Esophagus muscularis mucosa (tissue), 4 donors: ENCODE measurements around the gene BCAS1. TPM values are rescaled to one million over a fixed set of nuclear protein-coding genes. Genes with fewer than 3 reads are reported as not detected.

Experiments used
- DNase-seq: peaks from one replicate; pipeline ENCODE4 v3.0.0-alpha.2; 2017; ENCODE audit errors: extremely low spot score
- H3K27ac ChIP-seq, 4 donors: fragments of 200-600 bp; sonication (generic); replicated peaks in 1 of 4; 1 replicate in 3 of 4; 2 replicates in 1 of 4; pipeline ENCODE4 v1.5.1; 2016 to 2019; ENCODE audit warnings: mild to moderate bottlenecking in 1 of 4
- H3K27me3 ChIP-seq, 4 donors: fragments of 200-600 bp; sonication (generic); one replicate each; pipeline versions ENCODE4 v1.5.1 to v1.6.0; 2016 to 2019
- H3K36me3 ChIP-seq, 4 donors: fragments of 200-600 bp; sonication (generic); one replicate each; pipeline ENCODE4 v1.5.1; 2016 to 2019
- H3K4me1 ChIP-seq, 4 donors: fragments of 200-600 bp; sonication (generic); one replicate each; pipeline ENCODE4 v1.5.1; 2016 to 2019
- H3K4me3 ChIP-seq, 4 donors: fragments of 200-600 bp; sonication (generic); 1 replicate in 2 of 4; 2 replicates in 2 of 4; pipeline ENCODE4 v1.5.1; 2016 to 2019; ENCODE audit warnings: mild to moderate bottlenecking in 4 of 4, moderate library complexity in 1 of 4
- H3K9me3 ChIP-seq, 4 donors: fragments of 200-600 bp; sonication (generic); 1 replicate in 3 of 4; 2 replicates in 1 of 4; pipeline ENCODE4 v1.5.1; 2016 to 2019
- EP300 ChIP-seq: sonication (generic); formaldehyde crosslinking; IDR thresholded peaks from one replicate; pipeline ENCODE4 v1.6.1; 2017; ENCODE audit warnings: antibody characterized with exemption
- POLR2A ChIP-seq: fragments of 450-650 bp; IDR thresholded peaks from one replicate; pipeline ENCODE4 v1.6.1; 2017; ENCODE audit warnings: antibody characterized with exemption, moderate library complexity, mild to moderate bottlenecking, low read depth
- POLR2AphosphoS5 ChIP-seq, 2 donors: sonication (generic); formaldehyde crosslinking; IDR thresholded peaks; one replicate each; pipeline ENCODE4 v1.6.1; 2017; ENCODE audit warnings: antibody characterized with exemption in 2 of 2
- WGBS: methylation state at CpG from one replicate; pipeline ENCODE4 v1.1.5; 2018; 5-methylcytosine and 5-hydroxymethylcytosine counted together
- intact Hi-C: fragments of 100-400 bp; cut with DNase I; formaldehyde crosslinking; loops from one replicate; pipeline ENCODE4 v1.15.1; 2023
- total RNA-seq, 4 donors: library from RNA; depleted of rRNA; stranded (reverse); fragments of >200 nt; gene quantifications; one replicate each; pipeline versions ENCODE4 v1.1.0 to v1.2.1, GENCODE V29; 2016
- TF ChIP-seq, protein P1 (sequence below), 3 experiments: fragments of 200-600 bp in 2 of 3; fragments of 450-650 bp in 1 of 3; sonication (generic) in 2 of 3; IDR thresholded peaks; one replicate each; pipeline ENCODE4 v1.5.1; 2017 to 2019; ENCODE audit warnings: antibody characterized with exemption in 3 of 3, mild to moderate bottlenecking in 2 of 3, moderate library complexity in 1 of 3

Gene BCAS1
- total RNA-seq, 4 donors from 2014 or later, result 0.13 to 0.46 TPM; not detected in 2

DNA sequence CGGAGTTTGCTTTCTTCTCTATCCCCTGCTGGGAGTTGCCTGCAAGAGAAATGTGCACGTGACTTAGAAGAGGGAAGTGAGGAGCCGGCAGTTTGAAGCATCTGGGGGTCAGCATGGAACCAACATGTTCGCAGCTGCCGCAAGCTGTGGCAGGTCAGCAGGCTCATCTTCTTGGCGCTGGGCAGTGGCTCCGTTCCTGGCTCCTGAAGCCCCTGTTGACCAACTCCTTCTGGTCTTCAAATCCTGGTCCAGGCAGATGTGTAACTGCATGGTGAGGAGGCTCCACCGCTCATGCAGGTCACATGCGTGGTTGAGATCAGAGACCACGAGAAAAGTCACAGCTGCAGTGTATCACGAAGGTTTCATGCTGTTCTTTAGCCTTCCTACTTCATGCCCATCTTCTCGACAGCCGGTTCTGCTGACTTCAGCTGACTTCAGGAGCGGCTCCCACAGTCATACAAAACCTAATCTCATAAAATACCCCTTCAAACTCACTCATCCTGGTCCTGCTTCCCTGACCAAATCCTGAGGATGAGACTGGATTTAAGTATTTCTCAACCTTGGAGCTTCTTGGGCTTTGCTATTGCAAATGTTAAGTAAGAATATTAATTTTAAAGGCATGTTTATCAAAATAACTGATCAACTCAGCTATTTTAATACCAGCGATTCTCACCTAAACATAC is 44.9 kb upstream of the BCAS1 start:
- no peaks in the 10 kb centered on the region for H3K9me3 ChIP-seq
- no peaks in the 10 kb centered on the region for H3K4me1 ChIP-seq
- H3K27ac ChIP-seq, result no peak overlapping the region
- H3K4me3 ChIP-seq, result no peak overlapping the region
- H3K36me3 ChIP-seq, result no peaks in the 10 kb centered on the region
- 71% methylated on average over 15 of the region's 15 CpGs for WGBS
- TF ChIP-seq EP300 (no peak), POLR2AphosphoS5 (IDR thresholded peaks at IDR 0.05) (no peak), POLR2A (no peak)
- TF ChIP-seq, protein P1, sequence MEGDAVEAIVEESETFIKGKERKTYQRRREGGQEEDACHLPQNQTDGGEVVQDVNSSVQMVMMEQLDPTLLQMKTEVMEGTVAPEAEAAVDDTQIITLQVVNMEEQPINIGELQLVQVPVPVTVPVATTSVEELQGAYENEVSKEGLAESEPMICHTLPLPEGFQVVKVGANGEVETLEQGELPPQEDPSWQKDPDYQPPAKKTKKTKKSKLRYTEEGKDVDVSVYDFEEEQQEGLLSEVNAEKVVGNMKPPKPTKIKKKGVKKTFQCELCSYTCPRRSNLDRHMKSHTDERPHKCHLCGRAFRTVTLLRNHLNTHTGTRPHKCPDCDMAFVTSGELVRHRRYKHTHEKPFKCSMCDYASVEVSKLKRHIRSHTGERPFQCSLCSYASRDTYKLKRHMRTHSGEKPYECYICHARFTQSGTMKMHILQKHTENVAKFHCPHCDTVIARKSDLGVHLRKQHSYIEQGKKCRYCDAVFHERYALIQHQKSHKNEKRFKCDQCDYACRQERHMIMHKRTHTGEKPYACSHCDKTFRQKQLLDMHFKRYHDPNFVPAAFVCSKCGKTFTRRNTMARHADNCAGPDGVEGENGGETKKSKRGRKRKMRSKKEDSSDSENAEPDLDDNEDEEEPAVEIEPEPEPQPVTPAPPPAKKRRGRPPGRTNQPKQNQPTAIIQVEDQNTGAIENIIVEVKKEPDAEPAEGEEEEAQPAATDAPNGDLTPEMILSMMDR (IDR thresholded peaks at IDR 0.05), result no peak
- DNase-seq, result no peak
- intact Hi-C loops, result no loop called here
- no peaks in the 10 kb centered on the region for H3K27me3 ChIP-seq

DNA sequence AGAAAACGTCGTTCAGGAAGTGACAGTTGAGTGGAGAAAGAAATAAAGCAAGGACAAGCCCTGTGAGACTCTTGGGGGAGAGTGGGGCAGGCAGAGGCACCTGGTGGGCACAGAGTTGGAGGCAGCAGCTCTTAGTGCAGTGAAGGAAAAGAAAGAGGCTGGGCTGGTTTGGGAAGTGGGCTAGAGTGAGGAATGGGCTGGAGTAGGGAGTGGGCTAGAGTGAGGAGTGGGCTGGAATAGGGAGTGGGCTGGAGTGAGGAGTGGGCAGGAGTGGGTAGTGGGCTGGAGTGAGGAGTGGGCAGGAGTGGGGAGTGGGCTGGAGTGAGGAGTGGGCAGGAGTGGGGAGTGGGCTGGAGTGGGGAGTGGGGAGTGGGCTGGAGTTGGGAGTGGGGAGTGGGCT is 43.7 kb upstream of the BCAS1 start:
- Histone ChIP-seq H3K4me1 (no peaks in the 10 kb centered on the region), H3K27me3 (no peaks in the 10 kb centered on the region), H3K4me3 (no peak overlapping the region), H3K36me3 (no peaks in the 10 kb centered on the region), H3K9me3 (no peaks in the 10 kb centered on the region), H3K27ac (no peak overlapping the region)
- no peak for DNase-seq
- WGBS, result 68% methylated on average over 2 of the region's 2 CpGs
- intact Hi-C loops, result no loop called here
- no peak for TF ChIP-seq POLR2AphosphoS5 (IDR thresholded peaks at IDR 0.05)
- TF ChIP-seq EP300, result no peak
- TF ChIP-seq, protein P1 (IDR thresholded peaks at IDR 0.05), result no peak
- no peak for TF ChIP-seq POLR2A

DNA sequence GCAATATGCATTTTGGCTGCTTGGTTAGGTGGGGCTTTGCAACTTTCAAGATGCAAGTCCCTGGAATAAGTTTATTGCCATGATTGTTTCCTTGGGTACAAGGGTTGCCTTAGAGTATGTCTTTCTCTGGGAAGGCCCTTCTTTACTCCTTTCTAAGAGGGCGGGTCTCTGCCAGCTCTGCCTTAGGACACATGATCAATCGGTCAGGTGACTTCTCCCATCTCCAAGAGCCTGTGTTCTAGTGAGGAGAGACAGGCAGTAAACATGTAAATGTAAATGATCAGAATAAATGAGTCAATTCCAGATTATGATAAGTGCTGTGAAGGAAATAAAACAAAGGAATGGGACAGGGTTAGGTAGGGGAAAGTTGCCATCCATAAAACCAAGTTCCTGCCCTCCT is 43.2 kb upstream of the BCAS1 start:
- intact Hi-C loops, result no loop called here
- Histone ChIP-seq H3K4me3 (no peak overlapping the region), H3K36me3 (no peaks in the 10 kb centered on the region), H3K27ac (no peak overlapping the region), H3K9me3 (no peaks in the 10 kb centered on the region), H3K27me3 (no peaks in the 10 kb centered on the region), H3K4me1 (no peaks in the 10 kb centered on the region)
- no peak for DNase-seq
- TF ChIP-seq, protein P1 (IDR thresholded peaks at IDR 0.05), result no peak
- no peak for TF ChIP-seq POLR2A
- no peak for TF ChIP-seq POLR2AphosphoS5 (IDR thresholded peaks at IDR 0.05)
- 90% methylated on average over 2 of the region's 2 CpGs for WGBS

DNA sequence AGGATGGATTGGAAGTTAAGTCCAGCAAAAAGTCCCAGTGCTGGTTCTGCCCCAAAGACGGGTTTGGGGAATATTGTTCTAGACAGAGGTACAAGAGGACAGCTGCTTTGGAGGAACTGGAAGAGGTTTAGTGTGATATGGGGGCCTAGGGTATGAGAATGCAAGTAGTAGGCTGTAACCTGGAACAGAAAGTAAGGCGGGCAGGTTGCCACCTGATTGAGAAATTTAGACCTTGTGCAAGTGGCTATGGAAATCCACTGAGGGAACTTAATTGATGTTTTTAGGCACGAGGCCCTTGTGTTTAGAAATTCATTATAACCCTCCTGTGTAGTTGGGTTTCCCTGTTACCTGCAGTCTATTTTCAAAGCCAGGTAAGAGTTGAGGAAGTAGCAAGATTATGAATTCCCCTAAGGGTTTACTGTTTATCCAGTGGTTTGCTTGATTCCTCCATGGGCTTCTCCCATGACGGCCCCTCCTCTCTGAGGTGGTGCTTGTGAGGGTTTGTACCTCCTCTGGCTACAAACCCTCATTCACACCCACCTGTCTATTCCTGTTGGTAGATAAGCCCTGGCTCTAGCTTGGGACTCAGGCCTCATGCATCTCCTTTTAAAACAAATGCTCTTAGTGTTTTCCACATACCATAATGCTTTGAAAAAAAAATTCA is 42.0 kb upstream of the BCAS1 start:
- no peaks in the 10 kb centered on the region for H3K27me3 ChIP-seq
- no peaks in the 10 kb centered on the region for H3K36me3 ChIP-seq
- no peak overlapping the region for H3K27ac ChIP-seq
- H3K9me3 ChIP-seq, result no peaks in the 10 kb centered on the region
- H3K4me3 ChIP-seq, result no peak overlapping the region
- 89% methylated on average over 4 of the region's 4 CpGs for WGBS
- H3K4me1 ChIP-seq, result no peaks in the 10 kb centered on the region
- DNase-seq, result no peak
- TF ChIP-seq POLR2A (no peak), EP300 (no peak)
- TF ChIP-seq, protein P1 (IDR thresholded peaks at IDR 0.05), result no peak
- intact Hi-C loops, result no loop called here

DNA sequence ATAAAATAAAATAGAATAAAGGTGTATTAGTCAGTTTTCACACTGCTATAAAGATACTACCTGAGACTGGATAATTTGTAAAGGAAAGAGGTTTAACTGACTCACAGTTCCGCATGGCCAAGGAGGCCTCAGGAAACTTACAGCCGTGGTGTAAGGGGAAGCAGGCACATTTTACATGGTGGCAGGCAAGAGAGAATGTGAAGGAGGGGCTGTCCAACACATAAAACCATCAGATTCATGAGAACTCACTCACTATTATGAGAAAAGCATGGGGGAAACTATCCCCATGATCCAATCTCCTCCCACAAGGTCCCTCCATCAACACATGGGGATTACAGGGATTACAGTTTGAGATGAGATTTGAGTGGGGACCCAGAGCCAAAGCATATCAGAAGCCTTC is 41.1 kb upstream of the BCAS1 start:
- WGBS, result 89% methylated on average over 2 of the region's 2 CpGs
- intact Hi-C loops, result no loop called here
- no peak overlapping the region for H3K4me3 ChIP-seq

More for the DNA sequence above, 41.1 kb upstream of the BCAS1 start:
- DNase-seq, result no peak
- H3K4me1 ChIP-seq, result no peaks in the 10 kb centered on the region
- H3K36me3 ChIP-seq, result no peaks in the 10 kb centered on the region
- no peaks in the 10 kb centered on the region for H3K9me3 ChIP-seq
- no peak for TF ChIP-seq POLR2AphosphoS5 (IDR thresholded peaks at IDR 0.05)
- TF ChIP-seq EP300, result no peak
- TF ChIP-seq, protein P1 (IDR thresholded peaks at IDR 0.05), result no peak
- TF ChIP-seq POLR2A, result no peak
- H3K27me3 ChIP-seq, result no peaks in the 10 kb centered on the region
- no peak overlapping the region for H3K27ac ChIP-seq
